NB4 (cell line): ENCODE data around the gene DENND10.

Experiments used
- CTCF ChIP-seq: IDR thresholded peaks from one replicate; pipeline ENCODE4 v1.5.1; 2012; ENCODE audit warnings: low read depth, low read length
- MAX ChIP-seq: IDR thresholded peaks from 2 replicates; pipeline ENCODE4 v1.6.1; 2011; ENCODE audit warnings: low read depth, low read length
- MYC ChIP-seq: IDR thresholded peaks from 2 replicates; pipeline ENCODE4 v1.6.1; 2011; ENCODE audit warnings: low read depth, low read length
- POLR2A ChIP-seq: IDR thresholded peaks from 2 replicates; pipeline ENCODE4 v1.6.1; 2011; ENCODE audit warnings: mild to moderate bottlenecking; ENCODE audit not compliant: insufficient read length; ENCODE audit errors: extremely low read depth

- TF ChIP-seq MAX: no peak
- no peak for TF ChIP-seq CTCF
- TF ChIP-seq POLR2A: no peak
- no peak for TF ChIP-seq MYC
These were observed 12.5 kb downstream of the DENND10 start for GRCh38 chr10:119116326-119116951.
